Upper lobe of right lung (tissue), 1 donor: Measurements from ENCODE around the gene MANF. TPM values are rescaled to one million over a fixed set of nuclear protein-coding genes. Genes with fewer than 3 reads are reported as not detected.

ENCODE experiments used
- ATAC-seq: fragments of 200-7000 bp; cut with Tn5 transposase; one replicate; pipeline ENCODE4 v1.9.1; 2020; ENCODE audit warnings: mild to moderate bottlenecking, moderate library complexity
- DNase-seq: peaks from one replicate; pipeline ENCODE4 v3.0.0-alpha.2; 2020
- H3K27ac ChIP-seq: fragments of 200-600 bp; one replicate; pipeline ENCODE4 v1.8.0; 2022
- H3K27me3 ChIP-seq: fragments of 200-600 bp; one replicate; pipeline ENCODE4 v1.8.0; 2022; ENCODE audit warnings: mild to moderate bottlenecking
- H3K36me3 ChIP-seq: fragments of 200-600 bp; one replicate; pipeline ENCODE4 v1.8.0; 2022
- H3K4me1 ChIP-seq: fragments of 200-600 bp; one replicate; pipeline ENCODE4 v1.8.0; 2022
- H3K4me3 ChIP-seq: fragments of 200-600 bp; one replicate; pipeline ENCODE4 v1.8.0; 2022; ENCODE audit warnings: mild to moderate bottlenecking
- H3K9me3 ChIP-seq: fragments of 200-600 bp; one replicate; pipeline ENCODE4 v1.8.0; 2022
- CTCF ChIP-seq: fragments of 200-600 bp; IDR thresholded peaks from one replicate; pipeline ENCODE4 v1.8.0; 2022; ENCODE audit warnings: antibody characterized with exemption
- intact Hi-C: fragments of 100-400 bp; cut with DNase I; formaldehyde crosslinking; loops from one replicate; pipeline ENCODE4 v1.11.0; 2022
- total RNA-seq: library from RNA; stranded (reverse); fragmentation: NEBNext Ultra II Directional; extraction: Animal tissue kit (Norgen Biotek cat#: 25700); gene quantifications from one replicate; pipeline ENCODE4 v1.2.1, GENCODE V29; 2021
- donor health status: DM: no; HTN: yes; CAD: no; lungs with severe emphysema.

MANF gene
- total RNA-seq, 1 donor from 2014 or later = 80.3 TPM

DNA sequence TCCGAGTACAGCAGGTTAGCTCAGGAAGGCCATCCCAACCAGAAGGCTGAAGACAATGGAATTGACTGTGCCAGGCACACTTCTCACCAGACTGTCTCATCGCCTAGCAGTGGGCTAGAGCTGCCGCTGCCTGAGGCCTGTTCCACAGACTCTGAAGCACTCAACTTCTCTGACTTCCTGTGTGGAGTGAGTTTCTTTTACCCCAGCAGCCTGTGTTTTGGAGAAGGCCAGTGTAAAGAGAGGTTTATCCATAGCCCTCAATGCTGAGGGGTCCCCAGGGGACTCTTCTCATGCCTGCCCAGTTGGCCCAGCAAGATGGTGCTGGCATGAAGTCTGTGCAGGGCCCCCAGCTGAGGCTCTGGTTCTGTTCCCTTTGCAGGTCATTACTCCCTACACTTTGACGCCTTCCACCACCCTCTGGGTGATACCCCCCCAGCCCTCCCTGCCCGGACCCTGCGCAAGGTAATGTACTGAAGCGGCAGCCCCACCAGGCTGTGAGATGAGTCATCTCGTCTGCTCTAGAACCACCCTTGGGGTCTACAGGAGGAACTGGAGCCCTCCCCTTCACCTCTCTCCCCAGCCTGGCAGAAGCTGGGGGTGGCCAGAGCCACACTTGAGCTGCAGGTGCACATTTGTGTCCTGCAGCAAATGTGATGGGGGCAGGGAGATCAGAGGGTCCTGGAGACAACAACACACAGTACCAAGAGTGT is 5.2 kb upstream of the MANF start:
- DNase-seq = no peak
- intact Hi-C loops = no loop called here

GRCh38 chr3:51380601-51381332 is 4.3 kb upstream of the MANF start:
- Histone ChIP-seq H3K27ac (no peak overlapping the region), H3K27me3 (no peaks in the 10 kb centered on the region), H3K4me3 (no peak overlapping the region), H3K4me1 (peaks cover 8% of the 10 kb centered on the region), H3K36me3 (no peaks in the 10 kb centered on the region), H3K9me3 (no peaks in the 10 kb centered on the region)
- ATAC-seq (no peak), DNase-seq (no peak)
- intact Hi-C loops = no loop called here
- no peak for TF ChIP-seq CTCF

More for the DNA sequence above, 5.2 kb upstream of the MANF start:
- no peak for TF ChIP-seq CTCF
- no peak overlapping the region for H3K27ac ChIP-seq
- H3K4me3 ChIP-seq = no peak overlapping the region
- no peaks in the 10 kb centered on the region for H3K9me3 ChIP-seq
- no peaks in the 10 kb centered on the region for H3K36me3 ChIP-seq
- ATAC-seq = no peak
- no peaks in the 10 kb centered on the region for H3K27me3 ChIP-seq
- peaks cover 7% of the 10 kb centered on the region for H3K4me1 ChIP-seq

- Histone ChIP-seq H3K4me1 (peaks cover 13% of the 10 kb centered on the region), H3K27me3 (no peaks in the 10 kb centered on the region), H3K4me3 (no peak overlapping the region), H3K36me3 (no peaks in the 10 kb centered on the region), H3K27ac (no peak overlapping the region), H3K9me3 (no peaks in the 10 kb centered on the region)
- no peak for TF ChIP-seq CTCF
- intact Hi-C loops = no loop called here
- no peak for DNase-seq
- ATAC-seq = no peak
These were observed 3.8 kb upstream of the MANF start for GRCh38 chr3:51381333-51381705.

GRCh38 chr3:51382076-51382745 is 2.9 kb upstream of the MANF start:
- no peak overlapping the region for H3K4me3 ChIP-seq
- DNase-seq (no peak), ATAC-seq (no peak)
- intact Hi-C loops = no loop called here
- H3K36me3 ChIP-seq = no peaks in the 10 kb centered on the region
- H3K9me3 ChIP-seq = no peaks in the 10 kb centered on the region
- peaks cover 22% of the 10 kb centered on the region for H3K4me1 ChIP-seq
- no peak for TF ChIP-seq CTCF
- H3K27me3 ChIP-seq = no peaks in the 10 kb centered on the region
- H3K27ac ChIP-seq = no peak overlapping the region

GRCh38 chr3:51382947-51383578 is 2.0 kb upstream of the MANF start:
- no peak for DNase-seq
- Histone ChIP-seq H3K4me1 (peaks cover 31% of the 10 kb centered on the region), H3K27me3 (no peaks in the 10 kb centered on the region), H3K36me3 (peaks cover 7% of the 10 kb centered on the region), H3K9me3 (no peaks in the 10 kb centered on the region), H3K4me3 (no peak overlapping the region), H3K27ac (no peak overlapping the region)
- TF ChIP-seq CTCF = no peak
- intact Hi-C loops = no loop called here
- ATAC-seq = no peak
